ENCODE results near the gene HLA-DMB. TPM values are rescaled to one million over a fixed set of nuclear protein-coding genes. Genes with fewer than 3 reads are reported as not detected.

HLA-DMB gene
- not detected in 2 replicates for total RNA-seq

DNA sequence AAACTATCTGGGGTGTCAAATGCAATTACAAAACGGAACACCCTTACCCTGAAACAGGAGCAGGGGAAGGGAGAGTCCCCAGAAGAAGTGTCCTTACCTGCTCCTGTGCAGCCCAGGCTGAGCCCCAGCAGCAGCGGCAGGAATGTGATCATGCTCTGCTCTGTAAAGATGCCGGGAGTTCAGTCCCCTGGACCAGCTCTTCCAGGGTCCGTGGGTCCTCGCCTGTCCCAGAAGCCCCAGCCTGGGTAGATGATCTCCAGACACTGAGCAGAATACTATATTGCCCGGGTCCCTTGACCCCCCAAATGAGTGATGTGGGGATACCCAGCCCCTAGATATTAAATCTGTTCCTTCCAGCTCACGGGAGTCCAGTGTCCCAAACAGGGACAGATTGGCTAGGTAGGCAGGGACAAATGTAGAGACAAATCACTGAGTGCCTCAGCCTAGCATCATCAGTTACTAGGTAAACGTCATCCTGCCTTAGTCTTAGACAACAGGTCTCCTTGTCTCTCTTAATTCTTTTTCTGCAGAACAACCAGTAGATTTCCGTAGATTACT, at the start of gene HLA-DMB:
TSS of gene HLA-DMB (minus strand) at position 373 of the 558 bp plus-strand sequence. CDS start at position 152, 221 bp downstream.

DNA sequence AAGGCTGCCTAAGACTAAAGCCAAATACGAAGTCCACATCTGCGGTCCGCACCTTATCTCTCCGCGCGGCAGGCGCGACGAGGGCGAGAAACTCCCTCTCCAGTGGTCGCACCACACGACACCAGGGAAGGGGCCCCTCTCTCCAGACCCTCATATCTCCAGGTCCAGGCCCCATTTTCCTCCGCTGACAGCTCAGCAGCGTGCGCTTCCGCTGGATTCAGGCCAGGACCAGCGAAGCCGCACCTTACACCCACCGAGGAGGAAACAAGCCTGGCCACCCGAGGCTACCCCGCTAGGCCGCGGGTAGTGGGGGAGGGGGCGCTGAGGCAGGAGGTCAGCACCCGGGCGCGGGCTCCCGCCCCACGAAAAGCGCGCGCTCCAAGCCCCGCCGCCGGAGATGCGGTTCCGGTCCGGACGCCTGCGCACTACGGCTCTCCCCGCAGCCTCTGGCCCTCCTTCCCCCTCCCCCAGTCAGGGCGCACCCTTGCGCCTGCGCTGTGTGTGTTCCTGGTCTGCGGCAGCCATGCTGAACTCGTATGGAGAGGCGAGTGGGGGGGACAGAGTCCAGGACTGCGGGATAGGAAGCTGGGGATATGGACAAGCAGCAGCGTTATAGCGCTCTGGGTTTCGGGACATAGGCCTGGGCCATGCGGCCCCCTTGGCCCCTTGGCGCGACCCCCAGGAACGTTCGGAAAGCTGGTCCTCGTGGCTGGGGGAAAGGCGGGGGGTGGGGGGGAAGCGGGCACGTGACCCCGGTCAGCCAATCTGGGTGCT, 27.5 kb upstream of the HLA-DMB start, which contains the start of gene BRD2:
TSS of gene BRD2 (plus strand) at position 502 of the 774 bp plus-strand sequence. CDS start 4,305 bp downstream, outside the sequence.

DNA sequence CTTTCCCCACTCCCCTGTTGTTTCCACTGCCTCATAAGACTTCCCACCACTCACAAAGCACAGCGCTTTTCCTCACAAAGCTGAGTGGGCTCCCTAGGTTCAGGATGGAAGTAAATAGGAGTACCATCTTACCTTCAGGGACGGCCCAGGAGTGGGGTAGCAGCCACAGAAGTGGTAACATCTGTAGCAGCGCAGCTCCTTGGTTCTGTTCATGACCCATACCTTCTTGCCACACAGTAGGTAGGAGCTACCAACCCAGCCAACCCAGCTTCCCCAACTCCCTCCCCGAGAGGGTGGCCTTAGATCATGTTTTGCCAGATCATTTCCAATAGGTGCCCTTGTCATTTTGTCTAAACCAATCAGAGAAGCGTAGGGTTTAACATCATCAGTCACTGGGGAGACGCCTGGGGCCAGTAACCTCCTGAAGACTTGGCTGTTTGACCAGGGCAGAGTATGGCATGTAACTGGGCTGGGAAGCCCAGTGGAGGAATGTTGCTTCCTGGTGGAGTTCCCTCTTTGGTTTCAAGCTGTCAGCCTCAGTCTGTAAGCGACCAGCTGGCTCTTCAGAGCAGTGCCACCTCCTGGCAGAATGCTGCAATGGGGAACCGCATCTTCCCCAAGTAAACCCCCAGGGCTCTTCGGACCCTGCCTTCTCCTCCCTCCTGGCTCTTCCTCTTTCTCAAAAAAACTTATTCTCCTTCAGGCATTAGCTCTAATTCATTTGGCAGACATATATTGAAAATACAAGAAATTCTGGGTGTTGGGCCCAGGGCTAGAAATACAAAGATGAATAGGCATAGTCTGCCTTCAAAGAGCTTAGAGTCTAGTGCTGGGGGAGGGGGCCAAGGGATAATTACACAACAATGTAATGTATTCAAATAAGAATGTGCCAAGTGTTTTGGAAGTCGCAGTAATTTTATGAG, 12.2 kb upstream of the HLA-DMB start, which contains the start of gene HLA-DMA:
TSS of gene HLA-DMA (minus strand) at position 281 of the 923 bp plus-strand sequence. CDS start at position 220, 61 bp downstream.

Other genes starting within 250 kb of the HLA-DMB start
- not detected in 2 replicates for gene HLA-DQA2, start 199.6 kb downstream of the HLA-DMB start, total RNA-seq
- gene HLA-DQB2, start 177.5 kb downstream of the HLA-DMB start, total RNA-seq: 1.4 and 1.7 TPM in 2 replicates
- gene HLA-DOB, start 124.0 kb downstream of the HLA-DMB start, total RNA-seq: 1.7 and 6.3 TPM in 2 replicates
- 14.2 and 14.6 TPM in 2 replicates for gene TAP2, start 102.3 kb downstream of the HLA-DMB start, total RNA-seq
- gene PSMB8, start 97.0 kb downstream of the HLA-DMB start, total RNA-seq: 43.5 and 59.5 TPM in 2 replicates
- gene TAP1, start 87.3 kb downstream of the HLA-DMB start, total RNA-seq: 52.2 and 54.3 TPM in 2 replicates
- 26.6 and 31.1 TPM in 2 replicates for gene PSMB9, start 86.8 kb downstream of the HLA-DMB start, total RNA-seq
- gene HLA-DMA, start 12.1 kb upstream of the HLA-DMB start, total RNA-seq: 1.4 and 3.7 TPM in 2 replicates
- 108 and 128 TPM in 2 replicates for gene BRD2, start 27.6 kb upstream of the HLA-DMB start, total RNA-seq
- gene HLA-DOA, start 68.6 kb upstream of the HLA-DMB start, total RNA-seq: under 0.01 and 0.11 TPM in 2 replicates
- 0.23 and 0.34 TPM in 2 replicates for gene HLA-DPA1, start 132.6 kb upstream of the HLA-DMB start, total RNA-seq
- gene HLA-DPB1, start 135.0 kb upstream of the HLA-DMB start, total RNA-seq: 0.70 and 2.8 TPM in 2 replicates

Data from hair follicular keratinocyte (primary cell).